ENCODE results near the gene BBS2.

- TF ChIP-seq CTCF (conservative IDR thresholded peaks at IDR 0.05; ENCODE audit: low read length) (no peak), EZH2phosphoT487 (IDR thresholded peaks at IDR 0.05; ENCODE audit: borderline replicate concordance, low read depth, low read length) (no peak)
Observed at GRCh38 chr16:56538331-56538730, 18.5 kb upstream of the BBS2 start.
